K562 (cell line): Measurements from ENCODE around the gene ZNF782. TPM values are rescaled to one million over a fixed set of nuclear protein-coding genes. Genes with fewer than 3 reads are reported as not detected.
"Not testable (repeated sequence)": the region's sequence is repeated elsewhere in the genome, so short reads cannot be mapped to it uniquely, and the experiment has no call there.

Experiments
- ATAC-seq: fragments of 200-7000 bp; cut with Tn5 transposase; 3 replicates; pipeline ENCODE4 v1.9.1; 2020; ENCODE audit warnings: moderate library complexity
- BruUV-seq: library from RNA; stranded (reverse); fragments of 400-500 nt; replicated peaks from 2 replicates; lab custom pipeline; 2021; lab: Mats Ljungman, UMichigan
- CTCF ChIA-PET: fragments of 300-600 bp; formaldehyde crosslinking; extraction: SDS; loops from one replicate; lab custom pipeline; 2021; ENCODE audit warnings: low intra/inter-chr PET ratio; lab: Yijun Ruan, JAX
- POLR2A ChIA-PET: fragments of 300-600, 350-650 bp; sonication (Branson Sonifier 250); formaldehyde crosslinking; extraction: SDS; loops from one replicate; lab custom pipeline; 2021; ENCODE audit warnings: antibody characterized with exemption, inconsistent platforms; lab: Yijun Ruan, JAX
- DNase-seq, 4 experiments: peaks; one replicate each; pipeline versions ENCODE4 v3.0.0 to v3.0.0-alpha.2; 2011 to 2018; ENCODE audit warnings: low spot score in 3 of 4, mixed read lengths in 3 of 4; ENCODE audit errors: extremely low read depth in 1 of 4
- FAIRE-seq: peaks from 2 replicates; lab custom pipeline; 2011; peaks lifted over from hg19 to GRCh38; lab: Jason Lieb, UNC
- H2AFZ ChIP-seq: 2 replicates; pipeline ENCODE4 v1.6.0; 2011; ENCODE audit warnings: low read depth, low read length, control low read depth, inconsistent platforms
- H3K27ac ChIP-seq: fragments of 200-600 bp; 3 replicates; pipeline ENCODE4 v1.8.0; 2011; ENCODE audit warnings: low read depth, mild to moderate bottlenecking, control low read depth, inconsistent platforms, low read length, moderate library complexity, mixed read lengths; ENCODE audit errors: extremely low read depth
- H3K27me3 ChIP-seq, 2 experiments: fragments of 300-600 bp in 1 of 2; 2 replicates in 1 of 2; 3 replicates in 1 of 2; pipeline versions ENCODE4 v1.6.0 to v1.8.0; 2011; ENCODE audit warnings: inconsistent platforms in 2 of 2, low read length in 2 of 2, mild to moderate bottlenecking in 1 of 2, mixed read lengths in 1 of 2, moderate library complexity in 1 of 2; ENCODE audit not compliant: control insufficient read depth in 2 of 2, insufficient read depth in 2 of 2
- H3K36me3 ChIP-seq: fragments of 300-600 bp; 3 replicates; pipeline ENCODE4 v1.8.0; 2011; ENCODE audit warnings: mild to moderate bottlenecking, low read length, inconsistent platforms; ENCODE audit not compliant: control insufficient read depth, insufficient read depth
- H3K4me1 ChIP-seq, 2 experiments: fragments of 200-600 bp in 1 of 2; replicated peaks in 1 of 2; 2 replicates in 1 of 2; 3 replicates in 1 of 2; pipeline versions ENCODE4 v1.5.1 to v1.8.0; 2011; ENCODE audit warnings: inconsistent platforms in 2 of 2, low read length in 2 of 2, mild to moderate bottlenecking in 1 of 2, mixed read lengths in 1 of 2, moderate library complexity in 1 of 2; ENCODE audit not compliant: control insufficient read depth in 2 of 2, insufficient read depth in 2 of 2
- H3K4me2 ChIP-seq: 2 replicates; pipeline ENCODE4 v1.6.1; 2011; ENCODE audit warnings: low read length, control low read depth, inconsistent platforms, mixed read lengths; ENCODE audit not compliant: insufficient read depth
- H3K4me3 ChIP-seq: fragments of 200-600 bp; sonication (generic), shearing (Covaris generic); 2 replicates; pipeline ENCODE4 v1.5.1; 2016; ENCODE audit warnings: control low read depth, inconsistent platforms
- H3K79me2 ChIP-seq: fragments of 200-600 bp; 3 replicates; pipeline ENCODE4 v1.8.0; 2011; ENCODE audit warnings: low read length, inconsistent platforms; ENCODE audit not compliant: control insufficient read depth, insufficient read depth
- H3K9ac ChIP-seq, 2 experiments: 2 replicates each; pipeline versions ENCODE4 v1.6.0 to v1.6.1; 2011; ENCODE audit warnings: low read depth in 2 of 2, low read length in 2 of 2, control low read depth in 1 of 2, inconsistent platforms in 1 of 2, mild to moderate bottlenecking in 1 of 2, mixed read lengths in 1 of 2; ENCODE audit not compliant: insufficient read depth in 1 of 2
- H3K9me1 ChIP-seq: one replicate; pipeline ENCODE4 v1.6.0; 2011; ENCODE audit warnings: inconsistent platforms, mild to moderate bottlenecking, low read length, moderate library complexity; ENCODE audit not compliant: control insufficient read depth, insufficient read depth
- H3K9me3 ChIP-seq: replicated peaks from 2 replicates; pipeline ENCODE4 v1.5.1; 2011; ENCODE audit warnings: low read depth, low read length, inconsistent platforms; ENCODE audit not compliant: control insufficient read depth, insufficient read depth
- H4K20me1 ChIP-seq: replicated peaks from 2 replicates; pipeline ENCODE4 v1.6.1; 2011; ENCODE audit warnings: low read length, inconsistent platforms, mixed read lengths; ENCODE audit not compliant: control insufficient read depth, insufficient read depth
- HMG20B ChIP-seq: fragments of 250-450 bp; sonication (Bioruptor Pico); IDR thresholded peaks from 2 replicates; pipeline ENCODE4 v1.5.0; 2021; ENCODE audit warnings: mild to moderate bottlenecking
- ZFP36 ChIP-seq: fragments of 150-350 bp; IDR thresholded peaks from 2 replicates; pipeline ENCODE4 v1.6.1; 2018; ENCODE audit warnings: low read length, low read depth; ENCODE audit not compliant: partially characterized antibody
- ZNF282 ChIP-seq: sonication (generic); formaldehyde crosslinking; IDR thresholded peaks from 2 replicates; pipeline ENCODE4 v1.8.1; 2023; ENCODE audit warnings: missing genetic modification reagents
- ZNF431 ChIP-seq: sonication (generic); formaldehyde crosslinking; IDR thresholded peaks from 2 replicates; pipeline ENCODE4 v1.8.0; 2022; ENCODE audit warnings: mild to moderate bottlenecking, missing genetic modification reagents
- WGBS: fragments of 100-300 bp; shearing (Covaris generic); methylation state at CpG from one replicate; pipeline ENCODE4 v1.1.6; 2016; ENCODE audit warnings: low coverage, mixed read lengths; ENCODE audit not compliant: insufficient coverage; ENCODE audit errors: missing lambda C conversion rate; 5-methylcytosine and 5-hydroxymethylcytosine counted together
- in situ Hi-C: fragments of 300-500 bp; cut with MboI; formaldehyde crosslinking; loops from 4 replicates; pipeline ENCODE4 v1.15.0; 2018; ENCODE audit warnings: inconsistent platforms, mixed read lengths
- intact Hi-C: fragments of 100-400 bp; cut with micrococcal nuclease; formaldehyde crosslinking; loops from 2 replicates; pipeline ENCODE4 v1.14.2; 2022
- polyA plus RNA-seq, 8 experiments: library from polyadenylated mRNA; depleted of rRNA in 4 of 8; stranded (reverse) in 5 of 8; unstranded in 3 of 8; fragments of >200 nt; fragmentation: Nextera tagmentation in 2 of 8; fragmentation: Illumina TruSeq in 1 of 8; extraction: Ambion mirVana in 2 of 8; extraction: Trizol in 1 of 8; gene quantifications; 2 replicates each; pipeline versions ENCODE4 v1.2.1 to v1.2.3, GENCODE V29; 2011 to 2014; ENCODE audit warnings: inconsistent platforms in 1 of 8, missing spikeins in 1 of 8
- total RNA-seq, 7 experiments: library from RNA; depleted of rRNA in 6 of 7; stranded (reverse); fragments of >200 nt in 6 of 7; fragmentation: Illumina TruSeq in 2 of 7; extraction: Trizol in 2 of 7; gene quantifications; 2 replicates each; pipeline versions ENCODE4 v1.2.1 to v1.2.3, GENCODE V29; 2011 to 2021; ENCODE audit warnings: low replicate concordance in 1 of 7
- TF ChIP-seq, protein P1 (sequence below), 2 experiments: fragments of 450-650 bp in 1 of 2; sonication (generic) in 1 of 2; formaldehyde crosslinking in 1 of 2; IDR thresholded peaks in 1 of 2; conservative IDR thresholded peaks in 1 of 2; 2 replicates each; pipeline versions ENCODE4 v1.6.1 to v1.8.1; 2016 to 2023; ENCODE audit warnings: mild to moderate bottlenecking in 2 of 2, moderate library complexity in 2 of 2, inconsistent platforms in 1 of 2, missing genetic modification reagents in 1 of 2

Gene ZNF782
- total and polyA plus RNA-seq, 9 of the 15 experiments (the other 6 are each of a cell fraction or from before 2014, with no cell fraction given): 0.38 to 8.8 (median 4.5) TPM

DNA sequence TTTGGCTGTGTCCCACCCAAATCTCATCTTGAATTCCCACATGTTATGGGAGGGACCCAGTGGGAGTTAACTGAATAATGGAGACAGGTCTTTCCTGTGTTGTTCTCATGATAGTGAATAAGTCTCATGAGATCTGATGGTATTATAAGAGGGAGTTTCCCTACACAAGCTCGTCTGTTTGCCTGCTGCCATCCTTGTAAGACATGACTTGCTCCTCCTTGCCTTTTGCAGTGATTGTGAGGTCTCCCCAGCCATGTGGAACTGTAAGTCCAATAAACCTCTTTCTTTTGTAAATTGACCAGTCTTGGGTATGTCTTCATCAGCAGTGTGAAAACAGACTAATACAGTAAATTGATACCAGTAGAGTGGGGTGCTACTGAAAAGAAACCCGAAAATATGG, 10.9 kb upstream of the ZNF782 start:
- CTCF ChIA-PET, POLR2A ChIA-PET, H3K4me3 ChIP-seq, H2AFZ ChIP-seq, DNase-seq, H3K9ac ChIP-seq, H3K36me3 ChIP-seq, H3K9me1 ChIP-seq, H3K9me3 ChIP-seq, H4K20me1 ChIP-seq, H3K4me1 ChIP-seq, in situ Hi-C loops, H3K79me2 ChIP-seq, intact Hi-C loops, ATAC-seq, FAIRE-seq, H3K4me2 ChIP-seq, BruUV-seq, H3K27me3 ChIP-seq, H3K27ac ChIP-seq: not testable (repeated sequence)
- WGBS: 3% methylated on average over 2 of the region's 2 CpGs
- TF ChIP-seq ZNF431 (CRISPR knock-in tag) (peak; percentile 99), ZFP36 (peak; percentile 36)

DNA sequence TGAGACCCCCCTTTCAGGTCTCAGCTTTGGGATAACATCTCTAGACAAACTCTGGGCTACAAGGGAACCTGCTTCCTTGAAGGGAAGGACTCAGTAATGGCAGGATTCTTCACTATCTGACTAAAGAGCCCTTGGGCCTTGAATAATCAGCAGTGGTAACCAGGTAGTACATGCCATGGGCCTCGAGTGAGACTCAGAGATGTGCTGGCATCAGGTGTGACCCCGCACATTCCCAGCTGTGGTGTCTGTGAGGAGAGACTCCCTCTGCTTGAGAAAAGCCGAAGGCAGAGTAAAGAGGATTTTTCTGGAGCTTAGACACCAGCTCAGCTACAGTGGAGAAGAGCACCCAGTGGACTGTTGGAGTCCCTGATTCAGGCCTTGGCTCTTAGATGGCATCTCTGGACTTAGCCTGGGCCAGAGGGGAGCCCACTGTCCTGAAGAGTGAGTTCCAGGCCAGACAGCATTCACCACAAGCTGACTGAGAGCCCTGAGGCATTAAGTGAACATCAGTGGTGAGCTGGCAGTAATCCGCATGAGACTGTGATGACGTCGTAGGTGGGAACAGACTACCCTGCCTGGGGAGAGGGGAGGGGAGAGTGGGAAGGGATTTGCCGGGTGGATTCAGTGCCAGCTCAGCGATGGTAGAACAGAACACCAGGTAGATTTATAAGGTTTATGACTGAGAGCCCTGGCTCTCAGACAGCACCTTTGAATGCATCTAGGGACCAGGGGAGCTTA, 5.3 kb upstream of the ZNF782 start:
- no peak for ATAC-seq
- Histone ChIP-seq H3K9me3 (no peaks in the 10 kb centered on the region), H3K27ac (no peak overlapping the region), H4K20me1 (no peaks in the 10 kb centered on the region), H3K9me1 (no peaks in the 10 kb centered on the region), H3K9ac (no peak overlapping the region), H3K4me2 (no peak overlapping the region), H3K36me3 (no peaks in the 10 kb centered on the region), H3K79me2 (no peaks in the 10 kb centered on the region), H3K27me3 (no peaks in the 10 kb centered on the region; a peak in 1 of 5 replicates), H3K4me1 (peaks cover 6 to 23% of the 10 kb centered on the region in 2 experiments)
- FAIRE-seq: no peak
- intact Hi-C loops: loop anchor here (5.0 to 10.0 kb wide), 3 partner anchors 375 to 738 kb away; no protein-coding TSS in a partner anchor
- no TSS peak for BruUV-seq
- ChIA-PET CTCF (no interaction called here), POLR2A (interaction anchor here (0.7 kb wide), 1 partner anchor 589 kb away, joined by 3 read pairs; no protein-coding TSS in a partner anchor)
- no peak for DNase-seq
- TF ChIP-seq HMG20B (CRISPR knock-in tag) (no peak), ZNF282 (CRISPR knock-in tag) (0 out of 2 replicates have a peak, but pooled peaks have one; percentile 26)
- TF ChIP-seq, protein P1, sequence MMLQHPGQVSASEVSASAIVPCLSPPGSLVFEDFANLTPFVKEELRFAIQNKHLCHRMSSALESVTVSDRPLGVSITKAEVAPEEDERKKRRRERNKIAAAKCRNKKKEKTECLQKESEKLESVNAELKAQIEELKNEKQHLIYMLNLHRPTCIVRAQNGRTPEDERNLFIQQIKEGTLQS (IDR thresholded peaks at IDR 0.05): peak; percentile 60
- TF ChIP-seq, protein P1 (CRISPR knock-in tag; conservative IDR thresholded peaks at IDR 0.05): no peak
- TF ChIP-seq, all 486 proteins: peak for 2
- Histone ChIP-seq H3K4me3 (no peak overlapping the region), H2AFZ (no peak overlapping the region)
- WGBS: 70% methylated on average over 7 of the region's 8 CpGs
- in situ Hi-C loops: loop anchor here (10.0 kb wide), 2 partner anchors 555 to 745 kb away; partner anchors contain the start of gene TDRD7
